HEK293 (cell line): ENCODE results near the gene CDKN2A.

Experiments
- CTCF ChIA-PET: fragments of 350-600 bp; formaldehyde crosslinking; extraction: SDS; loops from one replicate; lab custom pipeline; 2021; ENCODE audit warnings: antibody characterized with exemption; lab: Yijun Ruan, JAX
- POLR2A ChIA-PET: fragments of 300-600 bp; formaldehyde crosslinking; extraction: SDS; loops from one replicate; lab custom pipeline; 2020; ENCODE audit warnings: antibody characterized with exemption, inconsistent platforms; lab: Yijun Ruan, JAX
- H3K27ac ChIP-seq: fragments of 200-500 bp; sonication (Bioruptor generic); 2 replicates; pipeline ENCODE4 v1.5.1; 2014; ENCODE audit warnings: low read depth, low read length, control low read depth, inconsistent platforms; ENCODE audit errors: extremely low read depth
- H3K36me3 ChIP-seq, 2 experiments: fragments of 200-500 bp in 1 of 2; sonication (Bioruptor generic) in 1 of 2; 1 replicate in 1 of 2; 2 replicates in 1 of 2; pipeline ENCODE4 v1.5.1; 2014 to 2017; ENCODE audit warnings: inconsistent platforms in 2 of 2, low read length in 2 of 2; ENCODE audit not compliant: control insufficient read depth in 2 of 2, insufficient read depth in 1 of 2
- H3K4me1 ChIP-seq: fragments of 200-500 bp; sonication (Bioruptor generic); 2 replicates; pipeline ENCODE4 v1.5.1; 2014; ENCODE audit warnings: mild to moderate bottlenecking, low read length, inconsistent platforms; ENCODE audit not compliant: control insufficient read depth, insufficient read depth
- H3K4me3 ChIP-seq: 2 replicates; pipeline ENCODE4 v1.5.1; 2011; ENCODE audit warnings: low read depth, mild to moderate bottlenecking, control low read depth, low read length, moderate library complexity
- H3K9me3 ChIP-seq: fragments of 200-500 bp; sonication (Bioruptor generic); 2 replicates; pipeline ENCODE4 v1.5.1; 2014; ENCODE audit warnings: low read depth, low read length, inconsistent platforms; ENCODE audit not compliant: control insufficient read depth, insufficient read depth
- MEIS1 ChIP-seq: sonication (generic); formaldehyde crosslinking; IDR thresholded peaks from 2 replicates; pipeline ENCODE4 v1.8.1; 2022; ENCODE audit warnings: missing genetic modification reagents, mild to moderate bottlenecking, borderline replicate concordance
- SCRT1 ChIP-seq: fragments of 450-650 bp; formaldehyde crosslinking; IDR thresholded peaks from 2 replicates; pipeline ENCODE4 v1.5.1; 2016; ENCODE audit warnings: missing biosample characterization, missing genetic modification characterization, borderline replicate concordance
- SP2 ChIP-seq: fragments of 450-650 bp; formaldehyde crosslinking; IDR thresholded peaks from 2 replicates; pipeline ENCODE4 v1.5.1; 2016; ENCODE audit warnings: missing biosample characterization, missing genetic modification characterization
- WT1 ChIP-seq: fragments of 450-650 bp; formaldehyde crosslinking; IDR thresholded peaks from 2 replicates; pipeline ENCODE4 v1.5.1; 2016; ENCODE audit warnings: missing biosample characterization, missing genetic modification characterization
- ZBTB17 ChIP-seq: fragments of 450-650 bp; formaldehyde crosslinking; IDR thresholded peaks from 2 replicates; pipeline ENCODE4 v1.5.1; 2016; ENCODE audit warnings: missing biosample characterization, missing genetic modification characterization
- ZNF112 ChIP-seq: fragments of 450-650 bp; formaldehyde crosslinking; IDR thresholded peaks from 2 replicates; pipeline ENCODE4 v1.5.0; 2017; ENCODE audit warnings: missing biosample characterization, missing genetic modification characterization
- ZNF214 ChIP-seq: fragments of 450-650 bp; formaldehyde crosslinking; IDR thresholded peaks from 2 replicates; pipeline ENCODE4 v1.5.1; 2017; ENCODE audit warnings: missing biosample characterization, mild to moderate bottlenecking, missing genetic modification characterization, borderline replicate concordance
- ZNF24 ChIP-seq: fragments of 450-650 bp; formaldehyde crosslinking; IDR thresholded peaks from 2 replicates; pipeline ENCODE4 v1.5.1; 2016; ENCODE audit warnings: missing biosample characterization, missing genetic modification characterization
- ZNF571 ChIP-seq: fragments of 450-650 bp; formaldehyde crosslinking; IDR thresholded peaks from 2 replicates; pipeline ENCODE4 v1.5.0; 2017; ENCODE audit warnings: missing biosample characterization, missing genetic modification characterization
- ZNF629 ChIP-seq: fragments of 450-650 bp; formaldehyde crosslinking; IDR thresholded peaks from 2 replicates; pipeline ENCODE4 v1.5.1; 2017; ENCODE audit warnings: missing biosample characterization, missing genetic modification characterization
- ZNF654 ChIP-seq: fragments of 450-650 bp; formaldehyde crosslinking; IDR thresholded peaks from 2 replicates; pipeline ENCODE4 v1.5.1; 2016; ENCODE audit warnings: low read depth, missing biosample characterization, missing genetic modification characterization
- TF ChIP-seq, protein P1 (sequence below): fragments of 450-650 bp; formaldehyde crosslinking; IDR thresholded peaks from 2 replicates; pipeline ENCODE4 v1.5.1; 2017; ENCODE audit warnings: missing biosample characterization, missing genetic modification characterization
- TF ChIP-seq, protein P2 (sequence below): fragments of 450-650 bp; IDR thresholded peaks from 2 replicates; pipeline ENCODE4 v1.5.1; 2018; ENCODE audit warnings: missing biosample characterization, mild to moderate bottlenecking, missing genetic modification characterization
- TF ChIP-seq, protein P3 (sequence below): fragments of 450-650 bp; formaldehyde crosslinking; IDR thresholded peaks from 2 replicates; pipeline ENCODE4 v1.5.0; 2017; ENCODE audit warnings: missing biosample characterization, missing genetic modification characterization, borderline replicate concordance

The CDKN2A gene

DNA sequence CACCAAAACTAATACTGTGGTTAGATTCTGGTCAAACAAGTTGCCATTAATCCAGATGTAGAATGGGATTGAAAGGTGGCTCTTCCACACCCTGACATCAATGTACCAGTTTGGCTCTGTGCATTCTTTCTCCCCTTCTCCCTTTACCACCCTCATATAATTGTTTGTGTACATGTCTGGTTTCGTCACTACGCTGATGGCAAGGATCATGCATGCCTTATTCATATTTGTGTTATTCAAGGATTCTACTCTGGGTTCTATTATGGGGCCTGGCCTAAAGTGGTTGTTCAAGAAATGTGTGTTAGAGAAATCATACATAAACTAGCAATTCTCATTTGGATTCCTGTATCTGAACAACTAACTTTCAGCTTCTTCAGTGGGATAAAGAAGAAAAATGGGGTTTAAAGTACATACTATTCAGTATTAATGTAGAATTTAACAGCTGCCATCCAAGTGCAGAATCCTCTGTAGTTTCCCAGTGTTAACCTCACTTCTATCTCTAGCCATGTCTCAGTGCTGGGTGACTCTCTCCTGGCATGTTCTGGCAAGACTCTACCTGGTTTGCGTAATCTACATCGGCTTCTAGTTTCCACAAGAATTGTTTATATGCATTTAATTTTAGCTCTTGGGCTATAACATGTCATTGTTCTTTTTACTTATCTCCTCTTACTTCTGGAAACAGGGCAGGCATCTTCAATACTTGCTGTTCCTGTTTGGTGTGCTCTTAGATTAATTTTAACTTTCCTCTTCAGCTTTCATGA, 42.9 kb upstream of the CDKN2A start:
- Histone ChIP-seq H3K36me3 (peaks cover 0 to 14% of the 10 kb centered on the region in 2 experiments; a peak in 1 of 3 replicates), H3K4me3 (no peak overlapping the region), H3K27ac (no peak overlapping the region)
- ChIA-PET POLR2A (interaction anchor here (0.6 to 2.2 kb wide), 3 partner anchors 28 to 89 kb away, joined by 3 to 13 read pairs (median 4); partner anchors contain the start of genes CDKN2A, CDKN2B and CDKN2B-AS1), CTCF (interaction anchor here (0.6 to 6.5 kb wide), 24 partner anchors 8 to 883 kb away, joined by 3 to 71 read pairs (median 6); partner anchors contain the start of gene CDKN2B)
- peak; percentile 78 for TF ChIP-seq ZBTB17 (tag by site-specific recombination)
- TF ChIP-seq, protein P1, sequence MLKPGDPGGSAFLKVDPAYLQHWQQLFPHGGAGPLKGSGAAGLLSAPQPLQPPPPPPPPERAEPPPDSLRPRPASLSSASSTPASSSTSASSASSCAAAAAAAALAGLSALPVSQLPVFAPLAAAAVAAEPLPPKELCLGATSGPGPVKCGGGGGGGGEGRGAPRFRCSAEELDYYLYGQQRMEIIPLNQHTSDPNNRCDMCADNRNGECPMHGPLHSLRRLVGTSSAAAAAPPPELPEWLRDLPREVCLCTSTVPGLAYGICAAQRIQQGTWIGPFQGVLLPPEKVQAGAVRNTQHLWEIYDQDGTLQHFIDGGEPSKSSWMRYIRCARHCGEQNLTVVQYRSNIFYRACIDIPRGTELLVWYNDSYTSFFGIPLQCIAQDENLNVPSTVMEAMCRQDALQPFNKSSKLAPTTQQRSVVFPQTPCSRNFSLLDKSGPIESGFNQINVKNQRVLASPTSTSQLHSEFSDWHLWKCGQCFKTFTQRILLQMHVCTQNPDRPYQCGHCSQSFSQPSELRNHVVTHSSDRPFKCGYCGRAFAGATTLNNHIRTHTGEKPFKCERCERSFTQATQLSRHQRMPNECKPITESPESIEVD (tag by site-specific recombination) = no peak
- TF ChIP-seq, all 188 proteins: peak for 1
- no peaks in the 10 kb centered on the region for H3K9me3 ChIP-seq
- peaks cover 9% of the 10 kb centered on the region; the same call in 1 of the 2 replicates for H3K4me1 ChIP-seq

DNA sequence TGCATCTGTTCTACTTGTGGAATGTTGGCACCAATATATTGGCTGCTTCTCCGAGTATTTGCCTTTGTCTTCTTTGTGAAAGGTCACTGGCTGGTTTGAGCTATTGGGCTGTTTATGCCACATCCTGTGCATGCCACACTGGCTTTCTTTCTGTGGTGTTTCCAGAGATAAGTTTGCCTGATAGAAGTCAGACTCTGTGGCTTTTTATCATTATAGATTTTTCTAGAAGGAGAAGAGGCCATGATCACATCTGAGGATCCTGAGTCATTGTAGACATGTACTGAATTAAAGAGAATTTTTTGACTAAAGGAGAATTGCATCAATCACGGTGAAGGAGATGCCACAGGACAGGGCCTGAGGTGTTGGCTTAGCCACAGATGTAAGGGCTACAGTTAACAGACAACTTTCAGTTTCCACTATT, 41.4 kb upstream of the CDKN2A start:
- no peak overlapping the region for H3K27ac ChIP-seq
- H3K9me3 ChIP-seq = no peaks in the 10 kb centered on the region
- ChIA-PET POLR2A (interaction anchor here (1.3 to 1.8 kb wide), 2 partner anchors 27 to 41 kb away, joined by 3 to 8 read pairs; partner anchors contain the start of genes CDKN2A, CDKN2B and CDKN2B-AS1), CTCF (interaction anchor here (1.1 to 6.5 kb wide), 3 partner anchors 26 to 89 kb away, joined by 3 to 71 read pairs (median 3); partner anchors contain the start of gene CDKN2B)
- peaks cover 2% of the 10 kb centered on the region; the same call in 1 of the 2 replicates for H3K4me1 ChIP-seq
- peaks cover 0 to 16% of the 10 kb centered on the region in 2 experiments; a peak in 1 of 3 replicates for H3K36me3 ChIP-seq
- no peak overlapping the region for H3K4me3 ChIP-seq
- TF ChIP-seq, protein P2, sequence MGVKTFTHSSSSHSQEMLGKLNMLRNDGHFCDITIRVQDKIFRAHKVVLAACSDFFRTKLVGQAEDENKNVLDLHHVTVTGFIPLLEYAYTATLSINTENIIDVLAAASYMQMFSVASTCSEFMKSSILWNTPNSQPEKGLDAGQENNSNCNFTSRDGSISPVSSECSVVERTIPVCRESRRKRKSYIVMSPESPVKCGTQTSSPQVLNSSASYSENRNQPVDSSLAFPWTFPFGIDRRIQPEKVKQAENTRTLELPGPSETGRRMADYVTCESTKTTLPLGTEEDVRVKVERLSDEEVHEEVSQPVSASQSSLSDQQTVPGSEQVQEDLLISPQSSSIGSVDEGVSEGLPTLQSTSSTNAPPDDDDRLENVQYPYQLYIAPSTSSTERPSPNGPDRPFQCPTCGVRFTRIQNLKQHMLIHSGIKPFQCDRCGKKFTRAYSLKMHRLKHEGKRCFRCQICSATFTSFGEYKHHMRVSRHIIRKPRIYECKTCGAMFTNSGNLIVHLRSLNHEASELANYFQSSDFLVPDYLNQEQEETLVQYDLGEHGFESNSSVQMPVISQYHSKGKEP = no peak
- TF ChIP-seq ZNF571 (tag by site-specific recombination) (no peak), ZNF214 (no peak), SCRT1 (tag by site-specific recombination) (no peak), ZNF654 (no peak), SP2 (tag by site-specific recombination) (no peak), ZNF24 (tag by site-specific recombination) (no peak), MEIS1 (CRISPR knock-in tag) (no peak), WT1 (no peak), ZNF629 (tag by site-specific recombination) (no peak), ZNF112 (tag by site-specific recombination) (no peak)
- TF ChIP-seq, protein P3, sequence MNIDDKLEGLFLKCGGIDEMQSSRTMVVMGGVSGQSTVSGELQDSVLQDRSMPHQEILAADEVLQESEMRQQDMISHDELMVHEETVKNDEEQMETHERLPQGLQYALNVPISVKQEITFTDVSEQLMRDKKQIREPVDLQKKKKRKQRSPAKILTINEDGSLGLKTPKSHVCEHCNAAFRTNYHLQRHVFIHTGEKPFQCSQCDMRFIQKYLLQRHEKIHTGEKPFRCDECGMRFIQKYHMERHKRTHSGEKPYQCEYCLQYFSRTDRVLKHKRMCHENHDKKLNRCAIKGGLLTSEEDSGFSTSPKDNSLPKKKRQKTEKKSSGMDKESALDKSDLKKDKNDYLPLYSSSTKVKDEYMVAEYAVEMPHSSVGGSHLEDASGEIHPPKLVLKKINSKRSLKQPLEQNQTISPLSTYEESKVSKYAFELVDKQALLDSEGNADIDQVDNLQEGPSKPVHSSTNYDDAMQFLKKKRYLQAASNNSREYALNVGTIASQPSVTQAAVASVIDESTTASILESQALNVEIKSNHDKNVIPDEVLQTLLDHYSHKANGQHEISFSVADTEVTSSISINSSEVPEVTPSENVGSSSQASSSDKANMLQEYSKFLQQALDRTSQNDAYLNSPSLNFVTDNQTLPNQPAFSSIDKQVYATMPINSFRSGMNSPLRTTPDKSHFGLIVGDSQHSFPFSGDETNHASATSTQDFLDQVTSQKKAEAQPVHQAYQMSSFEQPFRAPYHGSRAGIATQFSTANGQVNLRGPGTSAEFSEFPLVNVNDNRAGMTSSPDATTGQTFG (tag by site-specific recombination) = no peak
